ENCODE measurements around the gene CRYBA2. TPM values are rescaled to one million over a fixed set of nuclear protein-coding genes. Genes with fewer than 3 reads are reported as not detected.

The CRYBA2 gene
- total and polyA plus RNA-seq, 2 experiments from 2014 or later = 0.90 TPM; not detected in 1

DNA sequence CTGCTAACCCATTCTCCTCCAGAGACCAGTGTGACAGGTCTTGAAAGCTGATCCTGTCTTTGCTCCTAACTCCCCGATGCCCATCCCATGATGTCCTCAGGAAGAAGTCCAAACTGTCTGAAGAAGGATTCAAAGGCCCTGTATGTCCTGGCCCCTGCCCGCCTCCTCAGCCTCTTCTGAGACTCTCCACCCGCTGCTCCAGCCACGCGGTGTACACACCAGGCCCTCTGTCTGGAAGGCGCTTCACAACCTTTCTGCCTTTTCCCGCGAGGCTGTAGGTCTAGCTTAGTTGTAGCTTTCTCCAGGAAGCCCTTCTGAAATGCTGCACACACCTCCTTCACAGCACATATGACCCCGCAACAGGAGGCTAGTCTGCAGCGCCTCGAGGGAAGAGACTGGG lies 23.5 kb upstream of the CRYBA2 start:
- Histone ChIP-seq H3K27ac (no peak overlapping the region), H3K4me1 (ENCODE audit: insufficient read depth) (no peaks in the 10 kb centered on the region), H3K79me2 (no peaks in the 10 kb centered on the region), H2AFZ (no peak overlapping the region), H4K20me1 (ENCODE audit: insufficient read depth, poor library complexity, severe bottlenecking) (no peaks in the 10 kb centered on the region), H3K4me2 (no peak overlapping the region), H3K27me3 (peaks cover 3% of the 10 kb centered on the region), H3K9me3 (ENCODE audit: low read depth) (no peaks in the 10 kb centered on the region), H3K36me3 (replicated peaks; ENCODE audit: insufficient read depth, low read depth) (no peaks in the 10 kb centered on the region), H3K4me3 (no peak overlapping the region), H3K9me2 (replicated peaks; ENCODE audit: insufficient read depth) (no peaks in the 10 kb centered on the region)
- TF ChIP-seq EZH2 (IDR thresholded peaks at IDR 0.05; ENCODE audit: borderline replicate concordance) (no peak), EZH2phosphoT487 (IDR thresholded peaks at IDR 0.05; ENCODE audit: low read depth, severe bottlenecking, unreplicated experiment) (no peak)
- TF ChIP-seq, protein P1, sequence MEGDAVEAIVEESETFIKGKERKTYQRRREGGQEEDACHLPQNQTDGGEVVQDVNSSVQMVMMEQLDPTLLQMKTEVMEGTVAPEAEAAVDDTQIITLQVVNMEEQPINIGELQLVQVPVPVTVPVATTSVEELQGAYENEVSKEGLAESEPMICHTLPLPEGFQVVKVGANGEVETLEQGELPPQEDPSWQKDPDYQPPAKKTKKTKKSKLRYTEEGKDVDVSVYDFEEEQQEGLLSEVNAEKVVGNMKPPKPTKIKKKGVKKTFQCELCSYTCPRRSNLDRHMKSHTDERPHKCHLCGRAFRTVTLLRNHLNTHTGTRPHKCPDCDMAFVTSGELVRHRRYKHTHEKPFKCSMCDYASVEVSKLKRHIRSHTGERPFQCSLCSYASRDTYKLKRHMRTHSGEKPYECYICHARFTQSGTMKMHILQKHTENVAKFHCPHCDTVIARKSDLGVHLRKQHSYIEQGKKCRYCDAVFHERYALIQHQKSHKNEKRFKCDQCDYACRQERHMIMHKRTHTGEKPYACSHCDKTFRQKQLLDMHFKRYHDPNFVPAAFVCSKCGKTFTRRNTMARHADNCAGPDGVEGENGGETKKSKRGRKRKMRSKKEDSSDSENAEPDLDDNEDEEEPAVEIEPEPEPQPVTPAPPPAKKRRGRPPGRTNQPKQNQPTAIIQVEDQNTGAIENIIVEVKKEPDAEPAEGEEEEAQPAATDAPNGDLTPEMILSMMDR (IDR thresholded peaks at IDR 0.05; ENCODE audit: poor library complexity) = no peak
- no peak for DNase-seq (ENCODE audit: low spot score)
- 92% methylated on average over 11 of the region's 11 CpGs for WGBS (ENCODE audit: low lambda C conversion rate, missing lambda C conversion rate)

DNA sequence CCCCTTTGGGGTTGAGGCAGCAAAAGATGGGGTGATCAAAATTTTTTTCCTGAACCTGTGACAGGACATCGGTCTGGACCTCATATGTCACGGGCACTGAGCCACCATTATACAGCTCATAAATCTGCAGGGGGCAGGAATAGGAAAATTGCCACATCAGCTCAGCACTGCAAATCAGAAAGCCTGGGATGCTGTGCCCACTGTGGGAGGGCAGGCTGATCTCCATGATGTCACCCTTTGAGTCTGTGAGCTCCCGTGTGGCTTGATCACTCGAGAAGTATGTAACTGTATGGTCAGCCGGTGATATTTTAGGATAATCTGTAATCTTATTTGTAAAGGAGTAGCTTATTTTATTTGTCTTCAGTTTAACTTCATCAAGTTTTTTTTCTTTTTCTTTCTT lies 17.7 kb upstream of the CRYBA2 start:
- Histone ChIP-seq H3K4me1 (ENCODE audit: insufficient read depth) (peaks cover 4% of the 10 kb centered on the region), H3K9me2 (replicated peaks; ENCODE audit: insufficient read depth) (no peaks in the 10 kb centered on the region), H3K27ac (no peak overlapping the region), H3K79me2 (no peaks in the 10 kb centered on the region), H3K27me3 (peaks cover 4% of the 10 kb centered on the region), H3K4me2 (no peak overlapping the region), H3K36me3 (replicated peaks; ENCODE audit: insufficient read depth, low read depth) (no peaks in the 10 kb centered on the region), H3K4me3 (no peak overlapping the region), H3K9me3 (ENCODE audit: low read depth) (no peaks in the 10 kb centered on the region), H4K20me1 (ENCODE audit: insufficient read depth, poor library complexity, severe bottlenecking) (no peaks in the 10 kb centered on the region), H2AFZ (no peak overlapping the region)
- DNase-seq (ENCODE audit: low spot score) = no peak
- WGBS (ENCODE audit: low lambda C conversion rate, missing lambda C conversion rate) = 89% methylated on average over 5 of the region's 5 CpGs
- TF ChIP-seq, protein P1 (IDR thresholded peaks at IDR 0.05; ENCODE audit: poor library complexity) = no peak
- TF ChIP-seq EZH2 (IDR thresholded peaks at IDR 0.05; ENCODE audit: borderline replicate concordance) = no peak
- TF ChIP-seq EZH2phosphoT487 (IDR thresholded peaks at IDR 0.05; ENCODE audit: low read depth, severe bottlenecking, unreplicated experiment) = no peak

DNA sequence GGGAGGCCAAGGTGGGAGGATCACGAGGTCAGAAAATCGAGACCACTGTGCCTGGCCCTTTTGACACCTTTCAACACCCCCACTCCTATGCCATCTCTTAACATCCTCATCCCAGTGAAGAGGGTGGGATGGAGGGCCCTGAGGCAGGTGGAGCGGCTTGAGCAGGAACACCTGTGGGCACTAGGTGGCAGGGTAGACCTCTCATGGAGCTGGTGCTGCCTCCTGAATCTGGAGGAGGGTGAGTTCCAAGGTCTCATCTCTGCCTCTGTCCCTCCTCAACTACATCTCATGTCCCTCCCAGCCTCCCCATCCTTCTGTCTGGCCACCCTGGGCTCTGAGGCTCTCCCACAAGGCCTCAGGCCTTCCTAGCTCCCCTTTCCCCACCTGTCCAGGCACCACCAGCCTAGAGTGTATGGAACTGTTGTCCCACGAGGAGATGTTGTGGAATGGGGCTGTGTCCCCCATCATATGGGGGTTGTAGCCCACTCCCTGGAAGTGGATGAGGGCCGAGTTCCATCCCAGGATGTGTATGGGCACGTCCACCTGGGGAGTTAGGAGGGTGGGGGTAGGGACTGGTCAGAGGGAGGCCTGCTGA lies 17.0 kb upstream of the CRYBA2 start:
- Histone ChIP-seq H3K4me2 (no peak overlapping the region), H3K36me3 (replicated peaks; ENCODE audit: insufficient read depth, low read depth) (no peaks in the 10 kb centered on the region), H2AFZ (no peak overlapping the region), H3K4me1 (ENCODE audit: insufficient read depth) (peaks cover 4% of the 10 kb centered on the region), H4K20me1 (ENCODE audit: insufficient read depth, poor library complexity, severe bottlenecking) (no peaks in the 10 kb centered on the region), H3K9me3 (ENCODE audit: low read depth) (no peaks in the 10 kb centered on the region), H3K9me2 (replicated peaks; ENCODE audit: insufficient read depth) (no peaks in the 10 kb centered on the region), H3K27me3 (peaks cover 10% of the 10 kb centered on the region), H3K4me3 (no peak overlapping the region), H3K27ac (no peak overlapping the region), H3K79me2 (no peaks in the 10 kb centered on the region)
- TF ChIP-seq, protein P1 (IDR thresholded peaks at IDR 0.05; ENCODE audit: poor library complexity) = peak; percentile 41
- no peak for TF ChIP-seq EZH2 (IDR thresholded peaks at IDR 0.05; ENCODE audit: borderline replicate concordance)
- TF ChIP-seq EZH2phosphoT487 (IDR thresholded peaks at IDR 0.05; ENCODE audit: low read depth, severe bottlenecking, unreplicated experiment) = no peak
- DNase-seq (ENCODE audit: low spot score) = peak; percentile 63
- 41% methylated on average over 6 of the region's 6 CpGs for WGBS (ENCODE audit: low lambda C conversion rate, missing lambda C conversion rate)

All from hepatocyte (in vitro differentiated cells).